Activated naive CD4-positive, alpha-beta T cell treated with anti-CD3 and anti-CD28 coated beads, Interleukin-2, amount 50 U/mL, for 72 hours (primary cell): ENCODE results near the gene GALNT17. TPM values are rescaled to one million over a fixed set of nuclear protein-coding genes. Genes with fewer than 3 reads are reported as not detected.

Source experiments
- ATAC-seq, 2 donors: fragments of 150-1000 bp; cut with Tn5 transposase; 2 replicates each; pipeline ENCODE4 v1.10.0; 2021; ENCODE audit warnings: mild to moderate bottlenecking in 2 of 2, moderate library complexity in 2 of 2
- DNase-seq, 2 donors: peaks; one replicate each; pipeline ENCODE4 v3.0.0; 2021 to 2022; ENCODE audit warnings: low spot score in 2 of 2
- H3K27ac Mint-ChIP-seq, 2 donors: one replicate each; pipeline ENCODE4 v1.8.0; 2022; ENCODE audit warnings: mild to moderate bottlenecking in 2 of 2, mixed read lengths in 2 of 2
- H3K36me3 Mint-ChIP-seq, 2 donors: one replicate each; pipeline ENCODE4 v1.8.0; 2022; ENCODE audit warnings: mixed read lengths in 2 of 2
- H3K9me3 Mint-ChIP-seq, 2 donors: one replicate each; pipeline ENCODE4 v1.8.0; 2022; ENCODE audit warnings: mixed read lengths in 2 of 2
- total RNA-seq, 2 donors: library from RNA; stranded (reverse); gene quantifications; one replicate each; pipeline ENCODE4 v1.2.3, GENCODE V29; 2022

The GALNT17 gene
- total RNA-seq, 2 donors from 2014 or later, result not detected

DNA sequence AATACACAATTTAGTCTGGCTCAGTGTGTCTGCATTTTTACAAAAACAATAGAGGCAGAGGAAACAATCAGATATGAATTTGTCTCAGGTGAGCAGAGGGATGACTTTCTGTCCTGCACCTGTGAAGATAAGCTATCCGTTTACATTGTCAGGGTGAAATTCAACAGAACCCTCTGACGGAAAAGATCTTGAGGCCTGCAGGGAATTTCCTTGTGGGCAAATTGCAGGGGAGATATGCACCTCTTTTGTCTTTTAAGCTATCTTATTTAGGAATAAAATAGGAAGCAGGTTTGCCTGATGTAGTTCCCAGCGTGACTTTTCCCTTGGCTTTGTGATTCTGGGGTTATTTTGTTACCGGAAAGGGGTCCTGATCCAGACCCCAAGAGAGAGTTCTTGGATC lies 325.1 kb downstream of the GALNT17 start:
- DNase-seq (no peak), ATAC-seq (no peak)
- Mint-ChIP-seq H3K27ac (no peak overlapping the region), H3K9me3 (peaks cover 9 to 12% of the 10 kb centered on the region in 2 donors), H3K36me3 (peaks cover 0 to 23% of the 10 kb centered on the region in 2 donors)

DNA sequence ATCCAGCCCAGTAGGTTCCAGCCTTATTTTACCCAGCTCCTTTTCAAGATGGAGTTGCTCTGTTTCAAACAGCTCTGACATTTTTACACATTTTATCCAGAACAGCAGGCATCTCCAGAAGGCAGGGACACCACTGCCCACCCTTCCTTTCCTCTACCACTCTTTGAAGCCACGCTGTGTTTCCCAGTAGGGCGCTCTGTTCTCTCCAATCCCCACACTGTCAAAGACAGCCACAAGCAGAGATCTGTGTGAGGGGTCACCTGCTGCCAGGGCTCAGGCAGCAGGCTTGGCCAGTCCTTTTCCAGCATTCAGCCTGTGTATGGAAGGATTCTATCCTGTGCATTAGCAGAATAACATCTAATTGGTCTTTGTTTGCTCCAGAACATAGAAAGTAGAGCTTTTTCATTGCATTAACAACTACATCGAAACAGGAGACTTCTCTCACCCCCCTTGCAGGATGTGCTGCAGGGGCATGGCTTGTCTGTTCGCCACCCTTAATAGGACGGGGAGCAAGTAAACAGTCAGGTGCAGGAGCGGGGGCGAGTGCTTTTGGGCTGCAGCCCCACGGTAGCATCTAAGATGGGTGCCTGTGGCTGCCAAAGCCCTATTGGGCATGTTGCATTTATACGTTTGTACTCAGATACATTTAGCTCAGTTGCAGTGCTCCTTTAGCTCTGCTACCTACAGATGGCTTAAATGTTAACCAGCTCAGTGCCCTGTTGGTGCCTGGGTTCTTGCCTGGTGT lies 326.1 kb downstream of the GALNT17 start:
- Mint-ChIP-seq H3K9me3 (peaks cover 14 to 21% of the 10 kb centered on the region in 2 donors), H3K27ac (no peak overlapping the region), H3K36me3 (peaks cover 0 to 32% of the 10 kb centered on the region in 2 donors)
- ATAC-seq, result no peak
- DNase-seq, result no peak

DNA sequence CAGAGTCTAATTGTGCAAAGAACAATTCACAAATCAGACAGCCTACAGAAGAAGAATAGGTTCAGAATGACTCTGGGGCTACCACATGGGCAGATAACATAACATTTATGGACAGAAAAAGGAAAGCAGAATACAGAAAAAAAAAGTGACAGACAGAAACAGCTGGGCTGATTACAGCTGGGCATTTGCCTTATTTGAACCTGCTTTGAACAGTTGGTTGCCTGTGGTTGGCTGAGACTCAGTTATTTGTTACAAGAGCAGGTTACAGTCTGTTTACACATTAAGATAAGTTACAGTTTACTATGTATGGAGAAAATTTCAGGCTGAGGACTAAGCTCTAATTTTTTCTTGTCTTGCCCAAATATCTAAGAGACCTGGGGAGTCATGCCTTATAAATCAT lies 327.2 kb downstream of the GALNT17 start:
- H3K27ac Mint-ChIP-seq, result no peak overlapping the region
- DNase-seq (no peak), ATAC-seq (no peak)
- H3K9me3 Mint-ChIP-seq, result peaks cover 14 to 16% of the 10 kb centered on the region in 2 donors
- H3K36me3 Mint-ChIP-seq, result peaks cover 0 to 27% of the 10 kb centered on the region in 2 donors

DNA sequence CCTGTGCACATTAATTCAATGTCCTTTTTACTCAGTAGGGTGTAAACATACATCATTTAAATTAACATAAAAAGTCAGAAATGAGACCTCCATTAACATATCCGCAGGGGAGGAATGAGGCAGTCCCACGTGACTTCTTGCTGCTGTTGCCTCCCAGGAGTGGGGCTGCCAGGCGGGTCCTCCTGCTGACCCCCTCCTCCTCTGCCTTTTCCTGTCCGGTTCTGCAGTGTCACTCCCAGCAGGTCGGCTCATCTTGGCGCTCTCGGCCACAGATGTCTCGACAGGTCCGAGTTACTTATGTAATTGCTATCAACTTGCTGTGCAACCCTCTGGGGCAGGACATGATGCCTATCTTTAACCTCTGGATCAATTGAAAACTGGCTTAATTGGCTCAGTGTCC lies 329.6 kb downstream of the GALNT17 start:
- no peak for ATAC-seq
- Mint-ChIP-seq H3K9me3 (peaks cover 14 to 24% of the 10 kb centered on the region in 2 donors), H3K36me3 (peaks cover 0 to 25% of the 10 kb centered on the region in 2 donors), H3K27ac (no peak overlapping the region)
- no peak for DNase-seq

DNA sequence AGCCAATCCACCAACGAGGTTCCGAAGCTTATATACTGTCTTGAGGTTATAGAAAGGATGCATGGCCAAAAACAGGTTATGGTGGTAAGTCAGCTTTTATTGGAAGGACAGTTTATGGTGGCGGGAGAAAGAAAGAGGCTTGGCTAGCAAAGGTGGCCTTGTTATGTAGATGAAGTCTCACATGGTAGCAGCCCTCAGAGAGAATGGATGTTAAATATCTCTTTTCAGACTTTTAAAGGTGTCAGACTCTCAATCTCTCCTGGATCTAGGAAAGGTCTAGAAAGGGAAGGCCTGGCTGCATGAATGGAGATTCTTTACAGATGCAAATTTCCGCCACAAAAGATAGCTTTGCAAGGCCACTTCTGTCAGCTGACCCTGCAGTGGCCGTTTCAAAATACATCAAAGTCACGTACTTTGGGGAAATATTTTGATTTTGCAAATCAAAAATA lies 333.8 kb downstream of the GALNT17 start:
- Mint-ChIP-seq H3K9me3 (peaks cover 27 to 30% of the 10 kb centered on the region in 2 donors), H3K36me3 (peaks cover 0 to 20% of the 10 kb centered on the region in 2 donors), H3K27ac (no peak overlapping the region)
- ATAC-seq, result no peak
- DNase-seq, result no peak

DNA sequence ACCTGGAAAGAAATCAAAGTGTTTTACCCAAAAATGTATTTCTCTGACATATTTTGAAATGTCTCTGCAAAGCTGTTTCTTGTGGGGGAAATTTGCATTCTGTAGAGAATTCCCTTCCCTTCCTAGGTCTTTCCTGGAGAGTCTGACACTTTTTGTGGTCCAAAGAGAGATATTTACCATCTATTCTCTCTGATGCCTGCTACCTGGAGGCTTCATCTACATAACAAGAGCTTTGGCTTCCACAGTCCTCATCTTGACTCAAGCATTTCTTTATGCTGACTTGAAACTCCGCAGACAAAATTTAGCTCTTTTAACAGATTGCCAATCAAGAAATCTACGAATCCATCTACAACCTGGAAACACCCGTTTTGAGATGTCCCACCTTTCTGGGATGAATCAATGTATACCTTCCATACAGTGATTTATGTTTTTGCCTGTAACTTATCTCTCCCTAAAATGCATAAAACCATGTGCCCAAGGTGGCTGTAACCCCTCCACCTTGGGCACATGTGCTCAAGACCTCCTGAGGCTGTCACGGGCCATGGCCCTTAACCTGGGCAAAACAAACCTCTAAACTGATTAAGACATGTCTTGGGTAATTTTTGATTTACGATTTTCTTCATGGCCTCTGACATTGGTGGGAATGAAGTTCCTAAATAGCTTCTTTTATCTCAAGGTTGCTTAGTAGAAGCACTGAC lies 334.7 kb downstream of the GALNT17 start:
- no peak for DNase-seq
- ATAC-seq, result no peak
- Mint-ChIP-seq H3K27ac (no peak overlapping the region), H3K9me3 (peaks cover 27 to 30% of the 10 kb centered on the region in 2 donors), H3K36me3 (peaks cover 0 to 20% of the 10 kb centered on the region in 2 donors)

DNA sequence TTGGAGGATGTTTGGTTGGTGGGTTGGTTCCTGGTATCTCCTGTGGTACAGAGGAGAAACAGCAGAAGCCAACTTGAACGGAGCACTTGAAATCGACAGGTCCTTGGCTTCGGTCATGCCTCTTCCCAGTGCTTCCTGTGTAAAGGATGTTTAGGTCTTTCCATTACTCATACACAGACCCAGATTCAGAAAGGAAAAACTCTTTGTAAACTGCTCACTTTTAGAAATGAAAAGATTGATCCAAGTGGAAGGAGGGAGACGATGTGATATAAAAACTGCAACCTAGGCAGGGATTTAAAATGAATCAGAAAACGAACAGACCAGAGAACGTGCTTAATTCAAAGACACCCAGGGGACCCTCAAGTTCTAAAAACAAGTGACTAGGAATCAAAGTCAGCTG lies 338.4 kb downstream of the GALNT17 start:
- Mint-ChIP-seq H3K27ac (no peak overlapping the region), H3K36me3 (peaks cover 0 to 6% of the 10 kb centered on the region in 2 donors), H3K9me3 (peaks cover 22 to 25% of the 10 kb centered on the region in 2 donors)
- DNase-seq, result no peak
- no peak for ATAC-seq

DNA sequence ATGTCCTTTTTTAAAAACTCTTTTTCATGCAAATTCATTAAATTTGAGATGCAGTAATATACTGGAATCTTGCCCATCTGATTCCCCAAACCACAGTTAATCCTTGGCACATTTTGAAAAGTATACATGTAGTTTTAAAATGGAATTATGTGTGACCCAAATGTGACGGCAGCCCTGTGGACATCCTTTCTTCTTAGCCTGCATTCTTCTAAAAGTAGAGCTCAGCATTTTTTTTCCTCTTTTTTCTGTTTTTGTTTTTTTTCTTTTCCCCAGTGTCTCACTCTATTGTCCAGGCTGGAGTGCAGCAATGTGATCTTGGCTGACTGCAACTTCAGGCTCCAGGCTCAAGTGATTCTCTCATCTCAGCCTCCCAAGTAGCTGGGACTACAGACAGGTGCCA lies 338.9 kb downstream of the GALNT17 start:
- DNase-seq (no peak), ATAC-seq (no peak)
- Mint-ChIP-seq H3K36me3 (peaks cover 0 to 6% of the 10 kb centered on the region in 2 donors), H3K9me3 (peaks cover 18 to 25% of the 10 kb centered on the region in 2 donors), H3K27ac (no peak overlapping the region)

DNA sequence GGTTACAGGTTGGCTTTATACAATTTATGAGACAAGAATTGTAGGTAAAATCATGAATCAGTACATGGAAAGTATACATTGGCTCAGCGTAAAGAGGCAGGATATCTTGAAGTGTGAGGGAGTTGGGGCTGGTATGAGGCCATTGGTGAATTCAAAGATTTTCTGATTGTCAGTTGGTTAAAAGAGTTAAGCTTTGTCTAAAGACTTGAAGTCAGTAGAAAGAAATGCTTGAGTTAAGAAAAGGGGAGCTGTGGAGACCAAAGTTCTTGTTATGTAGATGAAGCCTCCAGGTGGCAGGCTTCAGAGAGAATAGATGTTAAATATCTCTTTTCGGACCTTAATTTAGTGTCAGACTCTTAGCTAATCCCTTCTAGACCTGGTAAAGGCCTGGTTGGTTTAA lies 341.0 kb downstream of the GALNT17 start:
- Mint-ChIP-seq H3K9me3 (peaks cover 24 to 27% of the 10 kb centered on the region in 2 donors), H3K36me3 (peaks cover 0 to 4% of the 10 kb centered on the region in 2 donors), H3K27ac (no peak overlapping the region)
- ATAC-seq (no peak), DNase-seq (no peak)

DNA sequence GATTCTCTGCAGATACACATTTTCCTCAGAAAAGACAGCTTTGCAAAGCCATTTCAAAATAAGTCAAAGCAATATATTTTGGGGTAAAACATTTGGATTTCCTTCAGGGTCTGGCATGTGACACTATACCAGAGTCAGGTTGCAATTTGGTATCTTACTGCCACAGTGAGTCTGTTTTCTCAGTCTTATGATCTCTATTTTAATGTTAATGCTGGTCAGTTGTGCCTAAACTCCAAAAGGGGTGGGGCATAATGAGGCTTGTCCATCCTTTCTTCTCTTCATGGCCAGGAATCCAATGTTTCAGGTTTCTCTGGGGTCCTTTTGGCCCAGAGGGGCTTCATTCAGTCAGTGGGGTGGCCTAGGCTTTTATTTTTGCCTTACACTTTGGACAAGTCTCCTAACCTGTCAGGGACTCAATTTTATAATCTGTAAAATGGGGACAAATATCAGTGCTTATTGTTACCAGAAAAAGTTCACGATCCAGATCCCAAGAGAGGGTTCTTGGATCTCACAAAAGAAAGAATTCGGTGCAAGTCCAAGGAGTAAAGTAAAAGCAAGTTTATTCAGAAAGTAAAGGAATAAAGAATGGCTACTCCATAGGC lies 341.5 kb downstream of the GALNT17 start:
- Mint-ChIP-seq H3K27ac (no peak overlapping the region), H3K9me3 (peaks cover 24 to 27% of the 10 kb centered on the region in 2 donors)
- no peak for DNase-seq

DNA sequence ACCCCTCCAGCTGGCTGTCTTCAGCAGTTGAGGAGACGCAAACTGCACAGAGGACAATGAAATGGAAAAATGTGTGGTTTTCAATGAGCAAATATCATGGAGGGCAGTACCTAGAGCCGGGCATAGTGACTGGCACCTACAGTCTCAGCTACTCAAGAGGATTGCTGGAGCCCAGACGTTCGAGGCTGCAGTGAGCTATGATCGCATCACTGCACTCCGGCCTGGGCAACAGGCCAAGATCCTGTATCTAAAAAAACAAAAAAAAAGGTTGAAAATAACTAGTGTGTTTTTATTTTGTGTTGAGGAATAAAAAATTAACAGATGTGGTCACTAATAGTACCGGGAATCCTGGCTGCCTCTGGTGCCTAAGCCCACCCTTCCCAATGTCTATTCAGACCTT lies 345.5 kb downstream of the GALNT17 start:
- H3K36me3 Mint-ChIP-seq, result peaks cover 0 to 4% of the 10 kb centered on the region in 2 donors
- H3K9me3 Mint-ChIP-seq, result peaks cover 17 to 20% of the 10 kb centered on the region in 2 donors
- DNase-seq, result no peak
- H3K27ac Mint-ChIP-seq, result no peak overlapping the region
- ATAC-seq, result no peak

More for the DNA sequence above, 341.5 kb downstream of the GALNT17 start:
- no peak for ATAC-seq
- peaks cover 0 to 4% of the 10 kb centered on the region in 2 donors for H3K36me3 Mint-ChIP-seq

DNA sequence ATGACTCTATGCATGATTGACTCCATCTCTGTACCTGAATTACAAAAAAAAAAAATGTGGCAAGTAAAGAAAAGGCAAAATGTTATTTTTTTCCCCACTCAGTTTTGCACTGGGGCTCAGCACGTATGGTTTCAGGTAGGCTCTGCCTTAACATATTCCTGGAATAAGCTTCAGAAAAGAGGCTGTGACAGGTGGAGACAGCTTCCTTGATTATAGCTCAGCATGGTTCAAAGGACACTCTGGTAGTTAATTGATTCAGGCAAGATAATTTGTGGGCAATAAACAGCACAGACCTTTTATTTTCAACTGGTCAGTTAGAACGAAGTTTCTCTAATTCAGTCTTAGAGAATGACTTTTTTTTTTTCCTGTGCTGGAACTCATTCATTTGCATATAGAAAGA lies 347.3 kb downstream of the GALNT17 start:
- ATAC-seq (no peak), DNase-seq (no peak)
- Mint-ChIP-seq H3K27ac (no peak overlapping the region), H3K36me3 (peaks cover 0 to 4% of the 10 kb centered on the region in 2 donors), H3K9me3 (peaks cover 16 to 19% of the 10 kb centered on the region in 2 donors)

DNA sequence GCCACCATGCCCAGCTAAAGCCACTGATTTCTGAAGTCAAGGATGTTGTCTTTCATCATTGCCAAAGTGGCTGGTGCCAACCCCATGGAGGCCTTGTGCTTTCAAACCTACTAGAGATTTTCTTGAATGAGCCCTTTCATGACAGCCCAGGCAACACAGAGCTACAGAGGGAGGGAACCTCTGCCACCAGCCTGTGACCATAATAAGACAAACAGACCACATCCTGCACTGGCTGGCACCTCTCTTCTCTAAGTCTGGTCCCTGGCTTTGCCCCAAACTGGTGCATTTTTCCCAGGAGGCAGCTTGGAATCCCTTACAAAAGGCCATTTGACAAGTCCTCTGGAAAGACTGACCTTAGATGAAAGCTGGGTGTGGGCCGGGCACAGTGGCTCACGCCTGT lies 348.8 kb downstream of the GALNT17 start:
- no peak for ATAC-seq
- no peak overlapping the region for H3K27ac Mint-ChIP-seq

DNA sequence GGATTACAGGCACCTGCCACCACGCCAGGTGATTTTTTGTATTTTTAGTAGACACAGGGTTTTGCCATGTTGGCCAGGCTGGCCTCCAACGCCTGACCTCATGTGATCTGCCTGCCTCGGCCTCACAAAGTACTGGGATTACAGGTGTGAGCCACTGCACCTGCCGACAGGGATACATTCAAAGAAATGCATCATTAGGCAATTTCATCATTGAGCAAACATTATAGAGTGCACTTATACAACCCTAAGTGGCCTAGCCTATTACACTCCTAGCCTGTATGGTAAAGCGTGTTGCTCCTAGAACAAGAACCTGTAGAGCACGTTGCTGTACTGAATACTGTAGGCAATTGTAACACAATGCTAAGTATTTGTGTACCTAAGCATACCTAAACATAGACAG lies 350.3 kb downstream of the GALNT17 start:
- Mint-ChIP-seq H3K36me3 (peaks cover 0 to 5% of the 10 kb centered on the region in 2 donors), H3K27ac (no peak overlapping the region), H3K9me3 (peaks cover 14% of the 10 kb centered on the region in 2 donors)
- DNase-seq (no peak), ATAC-seq (no peak)

More for the DNA sequence above, 348.8 kb downstream of the GALNT17 start:
- peaks cover 0 to 4% of the 10 kb centered on the region in 2 donors for H3K36me3 Mint-ChIP-seq
- no peak for DNase-seq
- peaks cover 13 to 15% of the 10 kb centered on the region in 2 donors for H3K9me3 Mint-ChIP-seq

DNA sequence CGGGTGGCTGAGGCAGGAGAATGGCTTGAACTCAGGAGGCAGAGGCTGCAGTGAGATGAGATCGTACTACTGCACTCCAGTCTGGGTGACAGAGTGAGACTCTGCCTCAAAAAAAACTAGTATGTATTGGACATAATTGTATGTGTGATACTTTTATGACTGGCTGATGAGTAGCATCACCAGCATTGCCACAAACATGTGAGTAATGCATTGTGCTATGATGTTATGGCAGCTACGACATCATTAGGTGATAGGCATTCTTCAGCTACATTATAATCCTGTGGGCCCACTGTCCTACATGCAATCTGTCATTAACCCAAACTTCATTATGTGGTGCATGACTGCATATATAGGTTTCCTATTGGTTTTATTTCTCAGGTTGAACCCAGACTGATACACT lies 352.4 kb downstream of the GALNT17 start:
- DNase-seq, result no peak
- ATAC-seq, result no peak
- Mint-ChIP-seq H3K27ac (no peak overlapping the region), H3K9me3 (peaks cover 14 to 18% of the 10 kb centered on the region in 2 donors), H3K36me3 (peaks cover 0 to 5% of the 10 kb centered on the region in 2 donors)

DNA sequence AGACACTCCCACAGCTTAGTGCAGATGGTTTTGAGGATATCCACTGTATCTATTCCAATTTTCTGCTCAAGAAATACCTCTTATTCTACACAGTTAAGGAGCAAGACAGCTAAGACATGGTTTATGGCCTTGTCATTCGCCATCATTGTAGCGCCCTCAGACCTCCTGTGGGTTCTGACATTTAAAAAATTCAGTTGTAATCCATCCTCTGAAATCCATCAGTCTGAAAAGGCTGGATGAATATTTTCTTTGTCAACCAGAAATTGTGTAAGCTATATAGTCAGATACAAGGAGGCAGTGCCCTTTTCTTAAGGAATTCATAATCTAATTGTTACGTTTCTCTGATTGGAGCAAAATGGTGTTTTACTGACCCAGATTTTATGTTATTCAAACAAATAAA lies 353.6 kb downstream of the GALNT17 start:
- peaks cover 0 to 5% of the 10 kb centered on the region in 2 donors for H3K36me3 Mint-ChIP-seq
- peaks cover 14 to 18% of the 10 kb centered on the region in 2 donors for H3K9me3 Mint-ChIP-seq
- ATAC-seq, result no peak
- H3K27ac Mint-ChIP-seq, result no peak overlapping the region
- no peak for DNase-seq

DNA sequence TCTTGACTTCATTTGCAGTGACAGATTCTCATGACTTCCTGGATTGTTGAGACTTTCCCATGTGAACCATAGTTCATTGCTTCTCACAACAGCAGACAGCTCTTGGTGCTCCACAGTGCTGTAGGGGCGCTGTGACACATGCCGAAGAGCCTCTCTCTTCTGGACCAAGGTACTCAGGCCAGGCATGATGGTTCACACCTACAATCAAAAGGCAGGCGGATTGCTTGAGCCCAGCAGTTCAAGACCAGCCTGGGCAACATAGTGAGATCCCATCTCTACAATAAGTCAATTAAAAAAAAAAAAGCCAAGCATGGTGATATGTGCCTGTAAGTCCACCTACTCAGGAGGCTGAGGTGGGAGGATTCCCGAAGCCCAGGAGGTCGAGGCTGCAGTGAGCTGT lies 354.5 kb downstream of the GALNT17 start:
- DNase-seq, result no peak
- no peak for ATAC-seq
- H3K36me3 Mint-ChIP-seq, result peaks cover 0 to 5% of the 10 kb centered on the region in 2 donors
- peaks cover 14 to 18% of the 10 kb centered on the region in 2 donors for H3K9me3 Mint-ChIP-seq
- no peak overlapping the region for H3K27ac Mint-ChIP-seq
